Activated T-cell treated with anti-CD3 and anti-CD28 coated beads for 48 hours (primary cell): ENCODE measurements around the gene CCDC110.

Experiments used
- DNase-seq: peaks from one replicate; pipeline ENCODE4 v3.0.0-alpha.2; 2020; ENCODE audit warnings: low read depth

CCDC110 gene

GRCh38 chr4:185421366-185422124 is 50.0 kb downstream of the CCDC110 start:
- DNase-seq = no peak

- DNase-seq = no peak
Observed at GRCh38 chr4:185416955-185417354, 54.6 kb downstream of the CCDC110 start.

GRCh38 chr4:185412412-185412811 is 59.1 kb downstream of the CCDC110 start:
- DNase-seq = no peak

GRCh38 chr4:185411849-185412248 is 59.7 kb downstream of the CCDC110 start:
- no peak for DNase-seq

- no peak for DNase-seq
Observed at GRCh38 chr4:185408432-185408831, 63.1 kb downstream of the CCDC110 start.

- DNase-seq = no peak
Observed at GRCh38 chr4:185405296-185405999, 66.1 kb downstream of the CCDC110 start.

GRCh38 chr4:185404031-185404430 is 67.5 kb downstream of the CCDC110 start:
- no peak for DNase-seq

- DNase-seq = no peak
Observed at GRCh38 chr4:185399466-185399865, 72.1 kb downstream of the CCDC110 start.

- no peak for DNase-seq
Observed at GRCh38 chr4:185398618-185399017, 72.9 kb downstream of the CCDC110 start.

- no peak for DNase-seq
Observed at GRCh38 chr4:185396724-185397385, 74.7 kb downstream of the CCDC110 start, which contains the start of gene ANKRD37. TSS of gene ANKRD37 (plus strand) at chr4:185396841. CDS start at chr4:185396924, 83 bp downstream.

- DNase-seq = peak; percentile 99
Observed at GRCh38 chr4:185395956-185396723, 75.4 kb downstream of the CCDC110 start.

GRCh38 chr4:185395238-185395955 is 76.1 kb downstream of the CCDC110 start, which contains the start of gene LRP2BP:
TSS of gene LRP2BP (minus strand) at chr4:185395924. CDS start at chr4:185378186, 17,738 bp downstream.
- DNase-seq = no peak
